Calu3 (cell line): ENCODE data around the gene A1BG. TPM values are rescaled to one million over a fixed set of nuclear protein-coding genes. Genes with fewer than 3 reads are reported as not detected.

Experiments
- BruUV-seq: library from RNA; stranded (reverse); fragments of 400-500 nt; replicated peaks from 2 replicates; lab custom pipeline; 2021; lab: Mats Ljungman, UMichigan
- CTCF ChIA-PET: fragments of 300-600 bp; sonication (Branson Sonifier 250); formaldehyde crosslinking; loops from one replicate; lab custom pipeline; 2022; ENCODE audit warnings: antibody characterized with exemption; lab: Charles Lee
- DNase-seq: peaks from one replicate; pipeline ENCODE4 v3.0.0; 2022
- H3K27ac Mint-ChIP-seq: one replicate; pipeline ENCODE4 v1.8.0; 2022; ENCODE audit warnings: mixed read lengths; ENCODE audit not compliant: unreplicated experiment
- H3K27me3 Mint-ChIP-seq: one replicate; pipeline ENCODE4 v1.8.0; 2022; ENCODE audit warnings: mixed read lengths; ENCODE audit not compliant: unreplicated experiment
- H3K36me3 Mint-ChIP-seq: one replicate; pipeline ENCODE4 v1.8.0; 2022; ENCODE audit warnings: mild to moderate bottlenecking, moderate library complexity, mixed read lengths; ENCODE audit not compliant: insufficient read depth, unreplicated experiment
- H3K4me1 Mint-ChIP-seq: one replicate; pipeline ENCODE4 v1.8.0; 2022; ENCODE audit warnings: mild to moderate bottlenecking, low read depth, mixed read lengths; ENCODE audit not compliant: unreplicated experiment
- H3K4me3 Mint-ChIP-seq: one replicate; pipeline ENCODE4 v1.8.0; 2022; ENCODE audit warnings: mild to moderate bottlenecking, low read depth, moderate library complexity, mixed read lengths; ENCODE audit not compliant: unreplicated experiment
- H3K9me3 Mint-ChIP-seq: one replicate; pipeline ENCODE4 v1.8.0; 2022; ENCODE audit warnings: low read depth, mixed read lengths; ENCODE audit not compliant: unreplicated experiment
- CTCF ChIP-seq: fragments of 200-600 bp; IDR thresholded peaks from one replicate; pipeline ENCODE4 v1.8.0; 2022; ENCODE audit warnings: antibody characterized with exemption; ENCODE audit not compliant: unreplicated experiment
- intact Hi-C: fragments of 100-400 bp; cut with micrococcal nuclease; formaldehyde crosslinking; loops from one replicate; pipeline ENCODE4 v1.10.0; 2022; ENCODE audit not compliant: unreplicated experiment
- total RNA-seq: library from RNA; stranded (reverse); gene quantifications from 2 replicates; pipeline ENCODE4 v1.2.3, GENCODE V29; 2022

Gene A1BG
- total RNA-seq, 1 experiment from 2014 or later: not detected

GRCh38 chr19:58394821-58395219 is 41.5 kb upstream of the A1BG start:
- H3K27me3 Mint-ChIP-seq: peaks cover 13% of the 10 kb centered on the region
- peaks cover 34% of the 10 kb centered on the region for H3K4me1 Mint-ChIP-seq
- H3K36me3 Mint-ChIP-seq: peaks cover 81% of the 10 kb centered on the region
- H3K9me3 Mint-ChIP-seq: no peaks in the 10 kb centered on the region
- CTCF ChIA-PET: no interaction called here
- no TSS peak for BruUV-seq
- H3K27ac Mint-ChIP-seq: peak overlapping the region; percentile 93
- no peak for TF ChIP-seq CTCF
- no peak overlapping the region for H3K4me3 Mint-ChIP-seq
- DNase-seq: no peak
- intact Hi-C loops: no loop called here

- DNase-seq: no peak
- CTCF ChIA-PET: no interaction called here
- TF ChIP-seq CTCF: no peak
- no peak overlapping the region for H3K27ac Mint-ChIP-seq
- H3K4me1 Mint-ChIP-seq: peaks cover 43% of the 10 kb centered on the region
- intact Hi-C loops: no loop called here
- H3K27me3 Mint-ChIP-seq: peaks cover 13% of the 10 kb centered on the region
- H3K36me3 Mint-ChIP-seq: peaks cover 93% of the 10 kb centered on the region
- BruUV-seq: no TSS peak
- no peaks in the 10 kb centered on the region for H3K9me3 Mint-ChIP-seq
- H3K4me3 Mint-ChIP-seq: no peak overlapping the region
Measured at GRCh38 chr19:58393725-58394033, 40.4 kb upstream of the A1BG start.

GRCh38 chr19:58392945-58393724 is 39.8 kb upstream of the A1BG start:
- intact Hi-C loops: no loop called here
- TF ChIP-seq CTCF: no peak
- H3K27me3 Mint-ChIP-seq: peaks cover 13% of the 10 kb centered on the region
- no TSS peak for BruUV-seq
- no peaks in the 10 kb centered on the region for H3K9me3 Mint-ChIP-seq
- peaks cover 96% of the 10 kb centered on the region for H3K36me3 Mint-ChIP-seq
- no peak overlapping the region for H3K4me3 Mint-ChIP-seq
- no peak for DNase-seq
- no peak overlapping the region for H3K27ac Mint-ChIP-seq
- H3K4me1 Mint-ChIP-seq: peaks cover 48% of the 10 kb centered on the region
- CTCF ChIA-PET: interaction anchor here (0.6 to 0.8 kb wide), 2 partner anchors 23 to 26 kb away, joined by 3 to 5 read pairs; no protein-coding TSS in a partner anchor

- Mint-ChIP-seq H3K36me3 (peaks cover 92% of the 10 kb centered on the region), H3K27ac (peak overlapping the region; percentile 99), H3K27me3 (no peaks in the 10 kb centered on the region), H3K9me3 (no peaks in the 10 kb centered on the region), H3K4me3 (peak overlapping the region; percentile 93), H3K4me1 (peaks cover 41% of the 10 kb centered on the region)
- intact Hi-C loops: no loop called here
- CTCF ChIA-PET: no interaction called here
- no peak for DNase-seq
- BruUV-seq: no TSS peak
- no peak for TF ChIP-seq CTCF
Measured at GRCh38 chr19:58388175-58388526, 34.9 kb upstream of the A1BG start.
